Muscle of back (tissue), 11 donors: ENCODE measurements around the gene KIFC3. TPM values are rescaled to one million over a fixed set of nuclear protein-coding genes. Genes with fewer than 3 reads are reported as not detected.
"Not testable (repeated sequence)": the region's sequence is repeated elsewhere in the genome, so short reads cannot be mapped to it uniquely, and the experiment has no call there.

Source experiments
- DNase-seq, 3 donors: peaks; one replicate each; pipeline versions ENCODE4 v3.0.0 to v3.0.0-alpha.2; 2013
- polyA plus RNA-seq, 10 donors: library from polyadenylated mRNA; unstranded; fragments of 120-200 nt; gene quantifications; one replicate each; pipeline ENCODE4 v1.2.1, GENCODE V29; 2013; ENCODE audit not compliant: insufficient read length in 10 of 10

Gene KIFC3
- polyA plus RNA-seq, 10 donors: 9.6 to 22.0 (median 13.9) TPM

DNA sequence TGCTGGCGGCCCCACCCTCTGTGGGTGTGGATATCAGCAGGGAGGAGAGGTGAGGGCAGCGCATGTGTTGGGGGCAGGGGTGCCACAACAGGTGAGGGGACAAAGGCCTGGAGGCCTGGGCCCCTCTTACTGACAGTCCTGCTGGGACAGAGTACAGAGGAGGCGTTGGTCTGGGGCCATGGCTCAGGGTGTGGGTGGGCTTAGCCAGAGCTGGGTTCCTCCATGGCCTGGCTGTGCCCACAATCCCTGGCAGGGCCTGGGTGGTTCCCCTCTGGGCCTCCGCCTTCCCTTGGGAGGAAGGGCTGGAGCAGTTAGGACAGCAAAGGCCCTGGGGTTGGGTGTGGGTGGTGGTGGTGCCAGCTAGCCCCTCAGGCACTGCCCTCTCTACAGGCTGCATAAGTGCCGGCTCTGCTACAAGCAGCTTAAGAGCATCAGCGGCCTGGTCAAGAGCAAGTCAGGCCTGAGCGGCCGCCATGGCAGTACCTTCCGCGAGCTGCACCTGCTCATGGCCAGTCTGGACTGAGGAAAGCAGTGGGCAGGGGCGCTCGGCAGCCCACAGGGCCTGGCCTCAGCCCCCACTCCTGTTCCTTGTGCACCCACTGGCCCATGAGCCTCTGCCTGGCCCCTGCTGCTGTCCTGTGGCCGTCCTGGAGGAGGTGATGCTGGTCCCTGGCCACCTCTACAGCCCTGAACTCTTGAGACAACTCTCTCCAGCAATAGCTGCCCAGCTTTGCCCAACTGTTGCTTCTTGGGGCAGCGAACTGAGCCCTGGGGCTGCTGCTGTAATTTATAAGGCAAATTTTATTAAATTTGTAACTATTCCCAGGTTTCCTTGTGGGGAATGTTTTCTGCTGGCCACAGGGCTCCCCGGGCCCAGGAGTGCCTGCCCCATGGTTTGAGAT is 45.6 kb downstream of the KIFC3 start:
- no peak for DNase-seq

GRCh38 chr16:57755726-57756423 is 46.4 kb downstream of the KIFC3 start:
- DNase-seq: no peak

GRCh38 chr16:57755061-57755684 is 47.1 kb downstream of the KIFC3 start:
- no peak for DNase-seq

DNA sequence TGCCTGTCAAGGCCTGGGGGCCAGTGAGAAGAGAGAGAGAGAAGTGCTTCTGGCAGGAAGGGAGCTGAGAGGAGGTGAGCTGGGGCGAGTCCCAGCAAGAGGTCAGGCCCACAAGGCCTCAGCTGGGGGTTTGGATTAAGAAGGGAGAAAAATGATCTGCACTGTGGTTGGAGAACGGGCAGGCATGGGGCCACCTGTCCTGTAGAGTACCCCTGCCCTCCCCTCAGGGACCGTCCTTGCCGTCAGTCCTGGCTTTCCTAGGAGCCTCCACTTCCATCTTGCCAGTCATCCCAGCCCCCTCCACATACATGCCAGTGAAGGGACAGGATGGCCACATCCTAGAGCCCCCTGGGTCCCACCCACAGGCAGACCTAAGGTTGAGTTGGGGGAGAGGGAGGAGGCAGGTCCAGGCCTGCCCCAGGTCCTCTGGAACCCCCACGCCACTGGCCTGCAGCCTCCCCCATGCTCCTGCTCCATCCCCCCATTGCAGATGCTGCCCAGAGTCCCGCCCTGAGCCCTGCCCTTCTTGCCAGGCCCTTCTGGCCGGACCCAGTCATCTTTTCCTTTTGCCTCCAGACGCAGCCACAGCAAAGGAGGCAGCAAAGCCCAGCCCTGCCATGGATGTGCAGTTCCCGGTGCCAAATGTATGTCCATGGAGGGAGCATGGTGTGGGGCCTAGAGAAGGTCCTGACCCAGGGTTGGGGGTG is 47.8 kb downstream of the KIFC3 start:
- no peak for DNase-seq

DNA sequence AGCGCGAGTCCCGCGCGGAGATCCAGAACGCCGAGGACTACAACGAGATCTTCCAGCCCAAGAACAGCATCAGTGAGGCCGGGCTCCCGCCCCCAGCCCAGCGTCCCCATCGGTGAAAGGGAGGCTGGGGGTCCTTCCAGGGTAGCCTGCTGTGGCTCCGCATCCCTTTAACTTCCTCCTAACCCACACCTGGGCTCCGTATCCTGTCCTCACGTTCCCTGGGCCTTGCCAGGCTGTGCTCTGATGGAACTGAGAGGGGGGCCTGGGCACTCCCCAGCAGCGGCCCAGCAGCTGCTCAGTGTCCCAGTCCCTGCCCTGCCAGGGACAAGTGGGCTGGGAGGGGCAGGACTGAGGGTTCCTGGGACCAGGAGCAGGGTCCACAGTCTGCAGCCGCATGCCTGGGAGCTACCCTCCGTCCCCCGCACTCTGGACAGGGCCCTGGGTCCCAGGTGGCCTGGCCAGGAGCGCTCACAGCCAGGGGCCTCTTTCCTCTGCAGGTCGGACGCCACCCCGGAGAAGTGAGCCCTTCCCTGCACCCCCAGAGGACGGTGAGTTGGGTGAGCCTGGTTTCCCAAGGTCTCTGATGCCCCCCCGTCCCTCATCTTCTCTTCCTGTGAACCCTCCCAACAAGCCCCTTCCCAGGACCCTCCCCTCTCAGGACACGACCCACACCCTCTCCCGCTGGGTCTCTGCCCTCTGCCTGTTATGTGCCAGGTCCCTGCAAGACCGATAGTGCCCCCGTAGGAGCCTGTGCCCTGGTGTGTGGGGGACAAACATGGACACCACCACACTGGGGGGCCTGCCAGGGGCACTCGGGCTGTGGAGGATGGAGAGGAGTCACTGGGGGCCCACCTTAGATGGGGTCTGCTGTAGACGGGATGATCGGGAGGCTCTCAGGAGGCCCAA is 48.6 kb downstream of the KIFC3 start:
- no peak for DNase-seq

GRCh38 chr16:57752581-57753447 is 49.5 kb downstream of the KIFC3 start:
- no peak for DNase-seq

GRCh38 chr16:57752203-57752580 is 50.1 kb downstream of the KIFC3 start:
- no peak for DNase-seq

DNA sequence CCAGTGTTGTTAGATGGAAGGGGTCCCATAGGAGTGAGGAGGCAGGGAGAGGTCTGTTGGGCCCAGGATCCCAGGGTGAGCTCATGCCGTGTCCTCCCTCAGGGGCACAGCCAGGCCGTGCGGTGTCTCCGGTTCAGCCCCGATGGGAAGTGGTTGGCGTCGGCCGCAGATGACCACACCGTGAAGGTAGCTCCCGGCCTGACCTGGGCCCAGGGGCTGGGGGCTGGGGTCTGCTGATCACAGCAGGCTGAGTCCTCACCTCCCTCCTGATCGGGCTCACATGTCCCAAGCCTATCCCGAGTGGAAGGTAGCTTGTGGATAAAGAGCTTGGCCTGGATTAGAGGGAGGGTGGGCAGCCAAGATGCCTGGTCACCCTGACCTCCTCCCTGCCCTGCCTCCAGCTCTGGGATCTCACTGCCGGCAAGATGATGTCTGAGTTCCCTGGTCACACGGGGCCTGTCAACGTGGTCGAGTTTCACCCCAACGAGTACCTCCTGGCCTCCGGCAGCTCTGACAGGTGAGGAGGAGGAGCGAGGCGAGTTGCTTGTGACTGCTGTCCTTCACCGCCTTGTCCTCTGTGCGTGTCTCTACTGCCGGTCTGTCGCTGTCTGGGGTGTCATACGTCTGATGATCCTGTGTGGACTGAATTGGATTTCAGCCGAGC is 50.6 kb downstream of the KIFC3 start:
- no peak for DNase-seq

DNA sequence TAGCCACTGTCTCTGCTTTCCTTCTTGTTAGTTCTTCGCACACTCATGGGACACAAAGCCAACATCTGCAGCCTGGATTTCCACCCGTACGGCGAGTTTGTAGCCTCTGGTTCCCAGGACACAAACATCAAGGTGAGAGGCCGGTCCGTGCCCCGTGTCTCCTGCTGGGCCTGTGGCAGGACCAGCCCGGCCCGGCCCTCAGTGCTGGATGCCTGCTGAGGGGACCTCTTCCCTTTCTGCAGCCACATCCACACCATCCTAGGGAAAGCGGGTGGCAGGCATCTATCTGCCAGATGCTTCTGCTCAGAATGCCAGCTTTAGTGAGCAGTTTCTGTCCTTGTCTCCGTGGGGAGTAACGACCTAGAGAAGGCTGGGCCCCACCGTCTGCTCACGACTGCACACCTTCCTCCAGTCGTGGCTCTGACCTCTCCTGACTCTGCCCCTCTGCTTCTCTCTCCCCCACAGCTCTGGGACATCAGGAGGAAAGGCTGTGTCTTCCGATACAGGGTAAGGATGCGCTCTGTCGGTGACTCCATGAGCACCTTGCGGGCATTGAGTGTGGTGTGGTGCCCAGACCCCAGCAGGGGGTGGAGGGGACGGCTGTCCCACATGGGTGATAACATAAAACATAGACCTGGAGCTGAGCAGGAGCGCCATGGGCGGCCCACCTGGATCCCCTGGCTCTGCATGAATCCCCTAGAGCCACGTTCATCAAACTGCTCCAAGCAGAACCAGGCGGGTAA is 51.3 kb downstream of the KIFC3 start:
- no peak for DNase-seq

GRCh38 chr16:57749856-57750452 is 52.3 kb downstream of the KIFC3 start:
- no peak for DNase-seq

DNA sequence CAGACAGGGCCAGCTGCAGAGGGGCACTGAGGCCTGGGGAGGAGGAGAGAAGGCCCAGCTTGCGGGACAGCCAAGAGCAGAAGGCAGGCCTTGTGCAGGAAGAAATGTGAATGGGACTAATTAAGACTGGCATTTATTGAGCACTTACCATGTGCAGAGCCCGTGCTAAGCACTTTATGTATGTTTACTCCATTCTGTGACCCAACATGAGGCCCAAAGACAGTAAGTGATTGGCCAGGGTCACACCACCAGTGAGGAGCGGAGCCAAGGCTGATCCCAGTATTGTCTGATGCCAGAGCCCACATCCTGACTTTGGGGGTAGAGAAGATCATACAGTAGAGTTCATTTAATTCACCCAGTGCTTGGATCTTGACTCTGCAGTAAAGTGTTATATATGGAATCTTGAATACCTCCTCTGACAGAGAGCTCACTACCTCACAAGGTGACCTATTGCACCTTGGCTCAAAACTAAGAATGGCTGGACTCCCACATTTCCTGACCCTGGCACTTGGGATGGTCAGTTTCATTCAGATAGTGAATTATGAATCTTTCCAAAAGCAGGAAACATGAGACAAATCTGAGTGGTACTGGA is 53.1 kb downstream of the KIFC3 start:
- DNase-seq: no peak

- DNase-seq: no peak
Measured at GRCh38 chr16:57748596-57748995, 53.7 kb downstream of the KIFC3 start.

GRCh38 chr16:57747996-57748395 is 54.3 kb downstream of the KIFC3 start:
- DNase-seq: no peak

GRCh38 chr16:57747496-57747895 is 54.8 kb downstream of the KIFC3 start:
- no peak for DNase-seq

DNA sequence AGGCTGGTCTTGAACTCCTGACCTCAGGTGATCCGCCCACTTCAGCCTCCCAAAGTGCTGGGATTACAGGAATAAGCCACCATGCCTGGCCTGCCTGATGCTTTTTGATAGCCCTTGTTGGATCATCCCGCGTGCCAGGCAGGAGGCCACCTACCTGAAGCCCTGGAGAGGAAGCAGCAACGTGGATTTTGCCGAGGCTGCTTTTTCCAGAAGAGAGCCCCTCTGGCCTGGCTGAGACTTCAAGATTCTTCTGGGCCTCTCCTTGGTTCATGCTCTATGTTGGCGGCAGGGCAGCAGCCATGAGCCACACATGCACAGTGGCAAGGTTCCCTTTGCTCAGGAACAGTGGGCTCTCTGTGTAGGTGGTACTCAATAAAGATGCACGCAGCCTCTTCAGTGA is 55.2 kb downstream of the KIFC3 start:
- DNase-seq: no peak

- not testable (repeated sequence) for DNase-seq
Measured at GRCh38 chr16:57746316-57746715, 56.0 kb downstream of the KIFC3 start.

- no peak for DNase-seq
Measured at GRCh38 chr16:57745768-57746167, 56.5 kb downstream of the KIFC3 start.

DNA sequence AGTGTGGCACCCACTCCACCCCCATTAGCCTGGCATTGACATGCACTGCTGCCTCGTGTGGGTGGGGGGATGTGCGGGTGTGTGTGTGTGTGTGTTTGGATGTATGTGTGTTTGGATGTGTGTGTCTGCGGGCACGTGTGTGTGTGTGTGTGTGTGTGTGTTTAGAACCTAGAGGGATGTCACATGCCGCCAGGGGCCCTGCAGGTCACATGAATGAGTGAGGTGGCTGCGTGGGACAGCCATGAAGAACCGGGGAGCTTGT is 57.7 kb downstream of the KIFC3 start:
- DNase-seq: no peak
